Neural crest cell (in vitro differentiated cells): Measurements from ENCODE around the gene S1PR3. TPM values are rescaled to one million over a fixed set of nuclear protein-coding genes. Genes with fewer than 3 reads are reported as not detected.
A peak's percentile ranks its signal among the peaks of the same experiment; 100 is the strongest.

Experiments
- DNase-seq: peaks from one replicate; pipeline ENCODE4 v3.0.0; 2021; ENCODE audit warnings: low read depth, mixed read lengths, low spot score
- H3K27ac Mint-ChIP-seq: one replicate; pipeline ENCODE4 v1.8.0; 2021; ENCODE audit warnings: mild to moderate bottlenecking, mixed read lengths; ENCODE audit not compliant: unreplicated experiment
- H3K27me3 Mint-ChIP-seq: 2 replicates; pipeline ENCODE4 v1.8.0; 2021; ENCODE audit warnings: low read depth, mild to moderate bottlenecking, mixed read lengths
- H3K36me3 Mint-ChIP-seq: 2 replicates; pipeline ENCODE4 v1.8.0; 2021; ENCODE audit warnings: low read depth, mild to moderate bottlenecking, mixed read lengths
- H3K4me1 Mint-ChIP-seq: 2 replicates; pipeline ENCODE4 v1.8.0; 2021; ENCODE audit warnings: mixed read lengths
- H3K4me3 Mint-ChIP-seq: one replicate; pipeline ENCODE4 v1.8.0; 2021; ENCODE audit warnings: mild to moderate bottlenecking, mixed read lengths
- H3K9me3 Mint-ChIP-seq: 2 replicates; pipeline ENCODE4 v1.8.0; 2021; ENCODE audit warnings: mixed read lengths
- CTCF ChIP-seq: fragments of 200-600 bp; sonication (generic); conservative IDR thresholded peaks from 2 replicates; pipeline ENCODE4 v1.5.0; 2021; ENCODE audit warnings: antibody characterized with exemption, mild to moderate bottlenecking
- total RNA-seq: library from RNA; stranded (reverse); gene quantifications from 2 replicates; pipeline ENCODE4 v1.2.1, GENCODE V29; 2021

Gene S1PR3
- total RNA-seq, 1 donor from 2014 or later = 7.9 TPM

- H3K9me3 Mint-ChIP-seq = peaks cover 17% of the 10 kb centered on the region
- peaks cover 59% of the 10 kb centered on the region for H3K36me3 Mint-ChIP-seq
These were observed 41.4 kb downstream of the S1PR3 start for GRCh38 chr9:89032661-89033060.

GRCh38 chr9:89036383-89036782 lies 45.1 kb downstream of the S1PR3 start:
- TF ChIP-seq CTCF = no peak
- no peak for DNase-seq
- H3K27me3 Mint-ChIP-seq = no peaks in the 10 kb centered on the region
- peaks cover 6% of the 10 kb centered on the region for H3K9me3 Mint-ChIP-seq
- peaks cover 40% of the 10 kb centered on the region for H3K36me3 Mint-ChIP-seq
- no peak overlapping the region for H3K27ac Mint-ChIP-seq
- no peaks in the 10 kb centered on the region for H3K4me1 Mint-ChIP-seq
- no peak overlapping the region for H3K4me3 Mint-ChIP-seq

More at GRCh38 chr9:89032661-89033060, 41.4 kb downstream of the S1PR3 start:
- no peak overlapping the region for H3K27ac Mint-ChIP-seq
- TF ChIP-seq CTCF = no peak
- no peaks in the 10 kb centered on the region for H3K27me3 Mint-ChIP-seq
- no peak overlapping the region for H3K4me3 Mint-ChIP-seq
- H3K4me1 Mint-ChIP-seq = no peaks in the 10 kb centered on the region
- no peak for DNase-seq

- peaks cover 3% of the 10 kb centered on the region for H3K9me3 Mint-ChIP-seq
- H3K27ac Mint-ChIP-seq = no peak overlapping the region
- H3K36me3 Mint-ChIP-seq = peaks cover 35% of the 10 kb centered on the region
- H3K27me3 Mint-ChIP-seq = no peaks in the 10 kb centered on the region
- no peaks in the 10 kb centered on the region for H3K4me1 Mint-ChIP-seq
- DNase-seq = no peak
- no peak overlapping the region for H3K4me3 Mint-ChIP-seq
- TF ChIP-seq CTCF = no peak
These were observed 45.6 kb downstream of the S1PR3 start for GRCh38 chr9:89036891-89037290.

GRCh38 chr9:89037346-89037745 lies 46.1 kb downstream of the S1PR3 start:
- H3K36me3 Mint-ChIP-seq = peaks cover 30% of the 10 kb centered on the region
- H3K4me3 Mint-ChIP-seq = no peak overlapping the region
- no peaks in the 10 kb centered on the region for H3K4me1 Mint-ChIP-seq
- peaks cover 3% of the 10 kb centered on the region for H3K9me3 Mint-ChIP-seq
- no peaks in the 10 kb centered on the region for H3K27me3 Mint-ChIP-seq
- no peak for DNase-seq
- H3K27ac Mint-ChIP-seq = peak overlapping the region; percentile 64
- no peak for TF ChIP-seq CTCF

- H3K27me3 Mint-ChIP-seq = no peaks in the 10 kb centered on the region
- peaks cover 3% of the 10 kb centered on the region for H3K9me3 Mint-ChIP-seq
- H3K4me3 Mint-ChIP-seq = no peak overlapping the region
- no peak for DNase-seq
- no peak overlapping the region for H3K27ac Mint-ChIP-seq
- no peaks in the 10 kb centered on the region for H3K4me1 Mint-ChIP-seq
- TF ChIP-seq CTCF = no peak
- H3K36me3 Mint-ChIP-seq = peaks cover 26% of the 10 kb centered on the region
These were observed 46.6 kb downstream of the S1PR3 start for GRCh38 chr9:89037891-89038290.
